ENCODE results near the gene RASGRF1.

RASGRF1 gene

GRCh38 chr15:79101866-79102581 is 11.4 kb upstream of the RASGRF1 start:
- peak; percentile 52 for DNase-seq (ENCODE audit: low spot score)

DNA sequence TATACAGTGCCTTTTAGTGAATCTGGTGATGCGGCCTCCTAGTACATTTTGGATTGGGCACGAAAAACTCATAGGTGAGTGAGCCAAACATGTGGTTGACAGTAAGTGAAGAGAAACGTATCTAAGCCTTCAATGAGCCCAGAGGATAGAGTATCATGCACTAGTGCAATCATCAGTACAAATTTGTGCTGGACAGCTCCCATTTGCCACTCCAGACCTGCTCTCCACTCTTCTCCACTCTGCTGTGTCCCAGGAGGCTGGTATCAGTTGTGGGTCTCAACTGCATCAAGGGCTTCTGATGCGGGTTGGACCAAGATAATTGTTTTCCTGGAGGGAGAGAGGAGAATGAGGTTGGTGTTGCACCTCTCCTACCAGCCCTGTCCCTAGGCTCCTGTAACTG is 9.1 kb upstream of the RASGRF1 start:
- DNase-seq (ENCODE audit: low spot score): no peak

DNA sequence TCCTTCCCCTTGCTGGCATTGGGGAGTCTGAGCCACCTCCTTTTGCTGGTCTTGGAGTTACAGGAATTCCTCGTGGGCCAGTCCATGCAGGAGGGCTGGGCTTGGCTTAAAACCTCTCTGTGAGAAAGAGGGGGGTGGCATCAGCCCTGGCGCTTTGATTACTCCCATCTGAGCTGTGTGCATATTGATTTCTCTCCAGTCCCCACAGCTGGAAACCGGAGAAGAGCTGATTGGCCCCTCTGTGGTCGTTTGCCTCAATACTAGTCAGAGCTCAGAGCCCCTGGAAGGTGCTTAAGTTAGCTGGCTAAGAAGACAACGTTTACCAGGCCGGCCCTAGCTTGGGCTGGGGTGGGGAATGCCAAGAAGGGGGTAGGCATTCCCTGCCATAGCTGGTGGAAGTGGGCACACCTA is 4.0 kb upstream of the RASGRF1 start:
- DNase-seq (ENCODE audit: low spot score): no peak

DNA sequence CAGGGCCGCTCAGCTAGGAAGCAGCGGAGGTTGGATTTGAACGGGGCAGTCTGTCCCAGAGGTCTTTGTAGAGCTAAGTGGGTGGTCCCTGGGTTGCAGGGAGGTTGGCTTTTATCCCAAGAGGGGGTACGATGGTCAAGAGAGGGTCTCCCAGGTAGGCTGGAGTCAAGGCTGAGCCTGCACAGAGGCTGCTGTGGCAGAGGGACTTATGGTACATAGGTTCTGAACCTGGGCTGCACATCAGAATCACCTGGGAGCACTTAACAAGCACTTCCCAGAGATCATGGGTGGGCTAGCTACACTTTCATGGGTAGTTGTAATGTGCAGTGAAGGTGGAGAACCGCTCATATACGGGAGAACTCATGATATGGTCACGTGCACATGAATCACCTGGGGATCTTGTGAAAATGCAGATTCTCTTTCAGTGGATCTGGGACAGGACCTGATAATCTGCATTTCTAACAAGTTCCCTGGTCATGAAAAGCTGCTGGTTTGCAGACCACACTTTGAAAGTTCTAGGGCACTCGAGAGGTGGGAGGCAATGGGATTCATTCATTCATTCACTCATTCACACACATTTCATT is 2.9 kb upstream of the RASGRF1 start:
- DNase-seq (ENCODE audit: low spot score): no peak

DNA sequence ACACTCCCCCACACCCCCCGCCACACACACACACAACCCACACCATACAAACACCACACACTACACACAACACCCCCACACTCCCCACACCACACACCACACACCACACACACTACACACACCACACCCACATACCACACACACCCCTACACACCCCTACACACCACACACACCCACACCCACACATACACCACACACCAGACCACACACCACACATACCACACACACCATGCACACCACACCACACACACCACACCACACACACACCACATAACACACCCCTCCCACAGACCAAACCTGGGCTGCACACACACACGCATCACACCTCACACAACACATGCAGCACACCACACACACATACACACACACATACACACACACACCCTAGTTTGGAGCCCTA is 1.8 kb upstream of the RASGRF1 start:
- no peak for DNase-seq (ENCODE audit: low spot score)

DNA sequence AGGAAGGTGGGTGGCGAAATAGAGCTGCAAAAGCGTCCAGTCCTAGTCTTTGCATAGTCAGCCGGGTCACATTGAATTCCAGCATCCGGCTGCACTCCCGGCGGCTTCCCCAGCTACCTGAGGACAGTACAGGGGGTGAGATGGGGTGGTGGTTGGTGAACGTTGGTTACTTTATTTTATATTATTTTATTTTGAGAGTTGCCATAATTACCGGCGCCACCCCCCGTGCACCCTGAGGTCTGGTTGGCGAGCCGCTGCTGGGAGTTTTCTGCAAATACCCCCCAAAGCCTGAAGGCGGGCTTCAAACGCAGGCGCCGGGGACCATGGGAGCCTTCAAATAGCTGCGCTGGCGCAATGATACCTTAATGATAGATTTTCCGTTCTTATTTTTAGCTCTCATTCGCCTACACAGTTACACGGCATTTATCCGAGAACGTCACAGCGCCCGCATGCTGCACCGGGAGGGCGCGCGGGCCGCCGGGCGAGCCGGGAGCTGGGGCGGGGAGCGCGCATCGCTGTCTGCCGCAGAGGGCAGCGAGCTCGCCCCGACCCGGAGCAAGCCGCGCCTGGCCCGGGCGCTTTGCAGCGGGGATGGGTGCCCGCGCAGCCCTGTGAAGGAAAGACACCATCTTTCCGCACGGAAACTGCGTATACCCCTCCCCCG is 756 bp upstream of the RASGRF1 start:
- peak; percentile 69 for DNase-seq (ENCODE audit: low spot score)

DNA sequence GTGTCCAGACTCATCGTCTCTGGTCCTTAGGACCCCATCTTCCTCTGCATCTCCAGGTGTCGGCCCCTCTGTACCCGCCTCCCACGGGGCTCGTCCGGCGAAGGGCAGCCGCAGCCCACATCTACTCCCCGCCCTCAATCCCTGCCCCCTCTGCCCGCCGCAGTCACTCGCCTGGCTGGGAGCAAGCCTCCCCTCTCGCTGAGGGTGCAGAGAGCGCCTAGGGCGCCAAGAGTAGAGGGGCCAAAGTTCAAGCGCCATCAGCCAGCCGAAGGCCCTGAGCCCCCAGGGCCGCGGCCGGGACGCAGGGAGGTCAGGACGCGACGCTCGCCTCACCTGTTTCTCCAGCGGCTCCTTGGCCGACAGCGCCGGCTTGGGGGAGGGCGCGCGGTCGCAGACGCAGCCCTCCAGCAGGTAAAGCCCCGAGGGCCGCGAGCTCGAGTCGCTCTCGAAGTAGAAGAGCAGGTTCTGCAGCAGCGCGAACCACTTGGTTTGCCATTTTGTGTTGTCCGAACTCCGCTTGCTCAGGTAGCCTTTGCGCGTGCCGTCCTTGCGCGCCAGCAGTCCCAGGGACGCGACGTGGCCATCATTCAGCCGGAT is 592 bp downstream of the RASGRF1 start:
- DNase-seq (ENCODE audit: low spot score): no peak

DNA sequence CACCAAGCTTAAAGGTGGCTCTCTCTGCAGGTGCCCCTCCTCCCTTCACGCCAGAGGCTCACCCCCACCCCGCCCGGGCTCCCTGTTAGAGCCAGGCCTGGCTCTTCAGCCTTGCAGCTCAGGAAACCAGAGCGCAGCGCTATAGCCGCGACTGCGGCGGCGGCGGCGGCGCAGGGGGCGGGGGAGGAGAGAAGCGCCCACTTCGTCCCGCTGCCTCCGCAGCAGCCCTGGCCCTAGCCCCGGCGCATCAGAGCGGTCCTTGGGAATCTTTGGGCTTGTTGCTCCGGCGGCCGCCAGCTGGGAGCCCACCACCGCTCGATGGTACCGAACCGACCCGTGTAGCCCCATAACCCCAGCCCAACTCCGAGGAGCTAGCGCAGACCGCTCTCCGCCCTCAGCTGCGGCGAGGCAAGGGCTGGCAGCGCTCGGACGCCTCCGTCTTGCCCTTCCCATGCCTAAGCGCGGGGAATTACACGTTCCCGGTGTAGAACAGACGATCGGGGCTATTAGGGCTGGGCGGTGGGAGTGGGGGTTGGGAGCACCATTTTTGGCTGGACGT is 1.2 kb downstream of the RASGRF1 start:
- DNase-seq (ENCODE audit: low spot score): no peak

DNA sequence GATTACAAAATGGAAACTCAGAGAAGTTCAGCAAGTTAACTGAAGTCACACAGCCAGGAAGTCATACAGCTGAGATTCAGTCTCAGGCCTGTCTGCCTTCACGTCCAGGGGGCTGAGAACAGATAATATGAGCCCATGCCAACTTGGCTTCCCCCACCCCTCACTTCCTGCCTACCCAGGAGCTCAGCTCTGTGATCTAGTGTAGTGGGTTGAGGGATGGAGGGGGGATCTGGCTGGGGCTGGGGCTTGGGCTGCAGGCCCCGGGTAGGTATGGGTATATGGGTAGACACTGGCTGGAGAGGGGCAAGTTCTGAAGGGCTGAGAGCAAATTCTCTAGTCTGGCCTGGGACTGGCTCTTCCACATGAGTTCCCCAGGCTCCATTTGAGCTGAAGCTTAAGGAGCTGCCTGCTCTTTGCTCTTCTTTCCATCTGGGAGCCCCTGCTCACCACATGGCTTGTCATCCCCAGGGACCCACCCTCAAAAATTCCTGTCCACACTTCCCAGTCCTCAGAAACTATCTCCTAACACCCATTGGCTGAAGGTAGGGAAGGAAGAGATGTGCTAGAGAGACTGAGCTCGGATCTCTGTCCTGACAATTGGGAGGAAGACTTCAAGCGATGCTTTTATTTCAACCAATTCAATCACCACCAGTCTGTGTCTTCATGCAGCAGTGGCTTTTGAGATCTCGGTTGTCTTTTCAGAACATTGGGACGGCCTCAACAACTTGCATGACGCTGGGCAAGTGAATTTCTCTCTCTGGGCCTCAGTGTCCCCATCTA is 2.0 kb downstream of the RASGRF1 start:
- no peak for DNase-seq (ENCODE audit: low spot score)

GRCh38 chr15:79086814-79087213 is 3.8 kb downstream of the RASGRF1 start:
- DNase-seq (ENCODE audit: low spot score): no peak

- DNase-seq (ENCODE audit: low spot score): no peak
Measured at GRCh38 chr15:79084308-79084968, 6.1 kb downstream of the RASGRF1 start.

GRCh38 chr15:79083154-79083553 is 7.4 kb downstream of the RASGRF1 start:
- DNase-seq (ENCODE audit: low spot score): no peak

DNA sequence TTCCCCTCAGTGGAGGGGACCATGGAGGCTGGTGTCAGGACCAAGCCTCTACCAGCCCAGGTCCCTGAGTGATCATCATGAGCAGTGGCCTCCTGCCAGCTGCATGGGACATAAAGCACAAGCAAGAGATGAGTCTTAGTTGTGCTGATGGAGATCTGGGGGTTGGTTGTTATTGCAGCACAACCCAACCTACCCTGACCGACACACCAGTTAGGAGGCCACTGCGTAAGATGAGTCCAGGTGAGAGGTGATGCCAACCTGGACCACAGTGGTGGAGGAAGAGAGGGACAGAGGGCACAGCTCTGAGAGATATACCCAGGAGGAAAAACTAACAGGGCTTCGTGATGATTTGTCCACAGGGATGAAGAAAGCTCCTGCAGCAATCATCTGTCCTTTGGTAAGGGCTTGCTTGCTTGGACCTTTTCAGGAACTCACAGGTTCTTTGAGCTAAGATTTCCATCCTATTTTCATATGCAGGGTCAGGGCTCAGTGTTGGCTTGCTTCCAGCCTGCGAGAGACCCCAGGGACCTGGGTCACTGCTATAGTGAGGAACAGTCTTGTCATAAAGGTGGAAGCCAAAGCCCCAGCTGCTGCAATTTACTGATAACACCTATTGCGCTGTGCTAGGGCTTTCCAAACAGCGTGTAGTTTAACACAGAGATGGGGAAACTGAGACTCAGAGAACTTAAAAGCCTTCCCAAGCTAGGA is 8.1 kb downstream of the RASGRF1 start:
- no peak for DNase-seq (ENCODE audit: low spot score)

DNA sequence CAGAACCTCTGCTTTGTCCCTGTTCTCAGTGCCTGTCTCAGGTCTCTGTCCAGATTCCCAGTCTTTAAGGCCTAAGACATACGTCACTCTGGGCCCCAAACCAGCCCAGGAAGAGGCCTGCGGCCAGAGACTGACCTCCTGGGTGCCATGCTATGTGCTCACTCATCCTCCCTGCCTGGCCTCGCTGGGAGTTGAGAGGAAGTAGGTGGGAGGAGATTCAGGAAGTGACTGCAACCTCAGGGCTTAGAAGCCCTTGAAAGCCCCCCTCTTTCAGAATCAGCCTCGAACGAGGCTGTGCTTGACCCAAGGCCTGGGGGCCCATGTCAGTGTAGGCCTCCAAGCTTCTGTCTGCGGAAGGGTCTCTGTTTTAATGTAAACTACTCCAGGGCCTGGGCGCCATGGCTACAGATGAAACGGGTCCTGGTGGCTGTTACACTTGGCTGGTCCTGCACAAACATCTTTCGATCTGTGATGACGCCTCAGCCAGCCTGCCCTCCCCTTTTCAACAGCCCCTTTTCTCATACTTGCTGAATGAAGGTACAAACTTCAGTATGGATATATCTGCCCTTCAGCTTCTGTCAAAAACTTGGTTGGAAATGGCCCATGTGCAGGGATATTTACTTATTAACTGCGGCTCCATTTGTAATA is 11.7 kb downstream of the RASGRF1 start:
- DNase-seq (ENCODE audit: low spot score): no peak

DNA sequence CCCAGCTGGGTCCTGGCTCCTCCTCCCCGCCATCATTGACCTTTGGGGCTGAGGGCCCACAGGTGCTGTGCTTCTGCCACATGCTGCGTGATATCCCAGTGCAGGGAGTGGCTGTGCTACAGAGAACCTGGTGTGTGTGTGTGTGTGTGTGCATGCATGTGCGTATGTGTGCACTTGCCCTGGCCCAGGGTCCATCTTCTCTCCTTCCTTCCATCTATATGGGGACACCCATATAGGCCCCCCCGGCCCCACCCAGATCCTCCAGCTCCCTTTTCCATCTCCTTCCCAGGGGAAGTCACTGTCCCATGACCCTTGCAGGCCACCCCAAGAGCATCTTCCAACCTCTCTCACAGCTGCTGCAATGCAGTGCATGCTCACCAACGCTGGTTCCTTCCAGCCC is 12.6 kb downstream of the RASGRF1 start:
- DNase-seq (ENCODE audit: low spot score): no peak

GRCh38 chr15:79076661-79077060 is 13.9 kb downstream of the RASGRF1 start:
- DNase-seq (ENCODE audit: low spot score): no peak

GRCh38 chr15:79075256-79075655 is 15.3 kb downstream of the RASGRF1 start:
- no peak for DNase-seq (ENCODE audit: low spot score)

DNA sequence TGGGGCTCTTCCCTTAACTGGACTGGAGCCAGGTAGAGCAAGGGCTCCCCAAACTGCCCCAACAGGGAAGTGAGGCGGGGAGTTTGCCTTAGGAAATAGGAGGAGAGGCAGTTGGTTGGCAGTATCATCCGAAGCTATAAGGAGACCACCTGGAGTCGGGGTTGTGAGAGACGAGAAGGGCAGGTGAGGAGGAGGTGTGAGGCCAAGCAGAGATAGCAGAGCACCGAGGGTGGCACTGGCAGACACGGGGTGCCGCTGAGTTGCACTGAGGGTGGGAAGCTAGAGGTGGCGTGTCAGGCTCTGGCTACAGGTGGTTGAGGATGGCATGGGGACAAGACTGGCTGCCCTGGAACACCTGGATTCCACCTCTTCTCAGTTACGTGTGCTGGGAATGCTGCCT is 17.2 kb downstream of the RASGRF1 start:
- no peak for DNase-seq (ENCODE audit: low spot score)

DNA sequence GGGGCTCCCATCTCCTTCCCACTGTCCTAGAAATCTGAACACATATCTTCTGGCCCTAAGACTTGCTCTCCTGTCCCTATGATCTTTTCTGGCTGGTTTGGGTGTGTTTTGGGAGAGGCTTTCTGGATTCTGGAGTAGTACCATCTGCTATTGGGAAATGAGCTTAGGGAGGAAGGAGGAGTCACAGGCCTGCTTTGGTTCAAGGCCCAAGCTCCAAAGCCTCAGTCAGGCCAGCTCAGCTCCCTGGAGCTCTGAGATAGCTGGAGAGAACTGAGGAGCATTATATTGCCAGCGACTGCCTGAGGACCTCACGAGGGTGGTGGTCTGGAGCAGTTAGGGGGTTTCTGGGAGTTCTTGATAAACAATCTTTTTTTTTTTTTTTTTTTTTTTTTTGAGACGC is 18.7 kb downstream of the RASGRF1 start:
- DNase-seq (ENCODE audit: low spot score): no peak

DNA sequence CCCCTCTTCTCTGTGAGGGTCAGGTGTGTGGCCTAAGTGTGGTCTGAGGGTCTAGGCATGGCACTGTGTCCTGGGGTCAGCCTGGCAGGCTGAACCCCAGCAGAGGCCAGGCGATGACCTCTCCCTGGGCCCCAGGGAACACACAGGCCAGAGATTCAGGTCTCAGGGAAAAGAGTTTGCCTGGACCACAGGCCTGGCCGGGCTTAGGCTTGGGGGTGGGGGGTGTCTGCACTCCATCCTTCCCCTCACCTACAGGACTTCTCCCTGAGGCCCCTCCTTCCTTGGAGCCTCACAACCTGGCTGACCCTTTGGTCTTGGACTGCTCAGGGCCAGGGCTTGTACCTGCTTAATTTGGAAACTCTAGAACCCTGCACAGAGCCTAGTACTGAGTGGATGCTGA is 21.8 kb downstream of the RASGRF1 start:
- no peak for DNase-seq (ENCODE audit: low spot score)

All from putamen (tissue), 1 donor.